LNCAP (cell line): ENCODE measurements around the gene PPM1H.

Experiments used
- CTCF ChIP-seq: fragments of 450-650 bp; IDR thresholded peaks from 2 replicates; pipeline ENCODE4 v1.5.1; 2017; ENCODE audit warnings: mild to moderate bottlenecking

Gene PPM1H

GRCh38 chr12:62726471-62726980 is 208.4 kb downstream of the PPM1H start:
- TF ChIP-seq CTCF: no peak

- TF ChIP-seq CTCF: no peak
Observed at GRCh38 chr12:62725781-62726180, 209.2 kb downstream of the PPM1H start.

- no peak for TF ChIP-seq CTCF
Observed at GRCh38 chr12:62724947-62725451, 210.0 kb downstream of the PPM1H start.

- TF ChIP-seq CTCF: no peak
Observed at GRCh38 chr12:62724285-62724684, 210.7 kb downstream of the PPM1H start.

- TF ChIP-seq CTCF: no peak
Observed at GRCh38 chr12:62722971-62723680, 211.8 kb downstream of the PPM1H start.

GRCh38 chr12:62720661-62721330 is 214.2 kb downstream of the PPM1H start:
- no peak for TF ChIP-seq CTCF

GRCh38 chr12:62720025-62720424 is 214.9 kb downstream of the PPM1H start:
- no peak for TF ChIP-seq CTCF
